Peyer's patch (tissue), 4 donors: Measurements from ENCODE around the gene BASP1. TPM values are rescaled to one million over a fixed set of nuclear protein-coding genes. Genes with fewer than 3 reads are reported as not detected.

Source experiments
- DNase-seq, 3 donors: peaks; one replicate each; pipeline ENCODE4 v3.0.0-alpha.2; 2017 to 2019
- H3K27ac ChIP-seq, 4 donors: fragments of 200-600 bp; sonication (generic); one replicate each; pipeline ENCODE4 v1.5.1; 2016 to 2019
- H3K27me3 ChIP-seq, 2 donors: fragments of 200-600 bp; sonication (generic); one replicate each; pipeline ENCODE4 v1.5.1; 2019
- H3K36me3 ChIP-seq, 3 donors: fragments of 200-600 bp; sonication (generic); one replicate each; pipeline ENCODE4 v1.5.1; 2016 to 2019
- H3K4me1 ChIP-seq, 4 donors: fragments of 200-600 bp; sonication (generic); one replicate each; pipeline ENCODE4 v1.5.1; 2016 to 2019
- H3K4me3 ChIP-seq, 4 donors: fragments of 200-600 bp; sonication (generic); 1 replicate in 3 of 4; 2 replicates in 1 of 4; pipeline ENCODE4 v1.5.1; 2016 to 2019; ENCODE audit warnings: mild to moderate bottlenecking in 1 of 4
- H3K9me3 ChIP-seq, 4 donors: fragments of 200-600 bp; sonication (generic); one replicate each; pipeline ENCODE4 v1.5.1; 2016 to 2019; ENCODE audit warnings: mild to moderate bottlenecking in 1 of 4
- POLR2A ChIP-seq, 2 donors: fragments of 450-650 bp; IDR thresholded peaks; one replicate each; pipeline ENCODE4 v1.5.1; 2017; ENCODE audit warnings: antibody characterized with exemption in 2 of 2, mild to moderate bottlenecking in 2 of 2, moderate library complexity in 2 of 2
- total RNA-seq, 4 donors: library from RNA; depleted of rRNA; stranded (reverse); fragments of >200 nt; gene quantifications; one replicate each; pipeline ENCODE4 v1.1.0, GENCODE V29; 2016
- TF ChIP-seq, protein P1 (sequence below), 6 experiments: fragments of 450-650 bp in 4 of 6; fragments of 200-600 bp in 2 of 6; sonication (generic) in 1 of 6; IDR thresholded peaks; one replicate each; pipeline ENCODE4 v1.5.1; 2017 to 2019; ENCODE audit warnings: antibody characterized with exemption in 6 of 6, mild to moderate bottlenecking in 3 of 6, moderate library complexity in 1 of 6

Gene BASP1
- total RNA-seq, 4 donors from 2014 or later = 6.7 to 39.6 (median 8.0) TPM; not detected in 1

DNA sequence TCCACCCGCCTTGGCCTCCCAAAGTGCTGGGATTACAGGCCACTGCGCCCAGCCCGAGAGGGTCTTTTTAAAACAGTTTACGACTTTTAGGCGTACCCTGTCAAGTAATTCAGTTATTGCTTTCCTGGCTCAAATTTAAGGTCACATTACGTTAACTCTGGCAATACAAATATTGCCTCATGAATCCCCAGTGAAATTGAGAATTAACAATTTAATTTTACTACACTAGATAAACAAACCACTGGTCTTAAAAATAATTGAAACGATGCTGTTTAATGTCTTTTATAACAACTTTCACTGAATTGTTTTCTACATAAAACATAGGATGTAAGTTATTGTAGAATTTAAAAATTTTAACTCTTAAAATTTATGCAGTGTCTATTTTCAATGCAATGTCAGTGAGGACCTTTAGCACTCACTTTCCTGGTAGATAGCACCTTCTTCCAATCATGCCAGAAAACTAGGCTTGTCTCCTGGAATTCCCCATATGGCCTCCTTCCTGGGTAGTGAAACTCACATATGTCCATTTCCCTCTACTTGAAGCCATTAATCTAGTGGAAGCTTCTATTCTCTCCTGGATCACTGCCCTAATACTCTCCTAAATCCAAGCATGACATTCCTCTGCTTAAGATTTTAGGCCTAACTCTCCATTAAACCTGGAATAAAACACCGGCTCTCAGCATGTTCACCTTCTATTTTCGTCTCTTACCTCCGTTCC is 13.5 kb downstream of the BASP1 start:
- TF ChIP-seq, protein P1, sequence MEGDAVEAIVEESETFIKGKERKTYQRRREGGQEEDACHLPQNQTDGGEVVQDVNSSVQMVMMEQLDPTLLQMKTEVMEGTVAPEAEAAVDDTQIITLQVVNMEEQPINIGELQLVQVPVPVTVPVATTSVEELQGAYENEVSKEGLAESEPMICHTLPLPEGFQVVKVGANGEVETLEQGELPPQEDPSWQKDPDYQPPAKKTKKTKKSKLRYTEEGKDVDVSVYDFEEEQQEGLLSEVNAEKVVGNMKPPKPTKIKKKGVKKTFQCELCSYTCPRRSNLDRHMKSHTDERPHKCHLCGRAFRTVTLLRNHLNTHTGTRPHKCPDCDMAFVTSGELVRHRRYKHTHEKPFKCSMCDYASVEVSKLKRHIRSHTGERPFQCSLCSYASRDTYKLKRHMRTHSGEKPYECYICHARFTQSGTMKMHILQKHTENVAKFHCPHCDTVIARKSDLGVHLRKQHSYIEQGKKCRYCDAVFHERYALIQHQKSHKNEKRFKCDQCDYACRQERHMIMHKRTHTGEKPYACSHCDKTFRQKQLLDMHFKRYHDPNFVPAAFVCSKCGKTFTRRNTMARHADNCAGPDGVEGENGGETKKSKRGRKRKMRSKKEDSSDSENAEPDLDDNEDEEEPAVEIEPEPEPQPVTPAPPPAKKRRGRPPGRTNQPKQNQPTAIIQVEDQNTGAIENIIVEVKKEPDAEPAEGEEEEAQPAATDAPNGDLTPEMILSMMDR (IDR thresholded peaks at IDR 0.05) = no peak
- TF ChIP-seq POLR2A (IDR thresholded peaks at IDR 0.05) = no peak
- no peaks in the 10 kb centered on the region for H3K36me3 ChIP-seq
- no peak for DNase-seq
- no peaks in the 10 kb centered on the region for H3K27me3 ChIP-seq
- H3K4me1 ChIP-seq = no peaks in the 10 kb centered on the region
- H3K27ac ChIP-seq = no peak overlapping the region
- H3K4me3 ChIP-seq = no peak overlapping the region
- no peaks in the 10 kb centered on the region for H3K9me3 ChIP-seq

DNA sequence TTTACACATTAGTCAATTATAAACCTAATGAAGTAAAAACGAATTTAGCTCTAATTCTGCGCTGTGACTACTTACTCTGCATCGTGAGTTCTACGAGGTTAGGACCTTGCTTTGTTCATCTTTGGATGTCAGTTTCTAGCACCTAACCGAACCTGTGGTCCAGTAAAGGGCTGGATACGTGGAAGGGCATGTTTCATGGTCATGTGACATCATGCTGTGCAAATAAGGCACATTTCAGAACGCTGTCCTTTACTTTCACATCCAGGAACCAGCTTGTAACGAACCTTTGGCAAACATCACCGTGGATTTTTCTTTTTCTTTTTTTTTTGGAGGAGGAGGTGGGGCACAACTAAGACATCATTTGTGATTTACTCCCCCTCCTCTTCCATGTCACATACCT is 15.0 kb downstream of the BASP1 start:
- no peak for DNase-seq
- H3K4me3 ChIP-seq = no peak overlapping the region
- H3K36me3 ChIP-seq = no peaks in the 10 kb centered on the region
- no peak overlapping the region for H3K27ac ChIP-seq
- H3K9me3 ChIP-seq = no peaks in the 10 kb centered on the region
- no peaks in the 10 kb centered on the region for H3K4me1 ChIP-seq
- TF ChIP-seq POLR2A (IDR thresholded peaks at IDR 0.05) = no peak
- TF ChIP-seq, protein P1 (IDR thresholded peaks at IDR 0.05) = no peak
- H3K27me3 ChIP-seq = no peaks in the 10 kb centered on the region

DNA sequence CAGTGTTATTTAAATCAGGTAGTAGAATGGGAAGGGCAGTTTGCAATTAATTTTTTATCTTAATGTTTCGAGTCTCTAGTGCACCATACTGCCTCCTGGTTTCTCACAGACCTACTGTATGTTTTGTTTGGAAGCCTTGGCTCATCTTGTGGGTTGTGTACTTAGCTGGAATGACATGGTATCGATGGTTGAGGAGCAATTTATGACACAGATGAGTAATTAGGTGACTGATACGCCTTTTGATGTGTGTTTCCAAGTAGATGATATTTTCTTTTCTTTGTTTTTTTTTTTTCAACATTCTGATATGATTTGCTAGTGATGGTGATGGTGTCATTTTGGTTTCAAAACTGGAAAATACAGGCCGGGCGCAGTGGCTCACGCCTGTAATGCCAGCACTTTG is 16.1 kb downstream of the BASP1 start:
- H3K4me3 ChIP-seq = no peak overlapping the region
- H3K9me3 ChIP-seq = no peaks in the 10 kb centered on the region
- no peaks in the 10 kb centered on the region for H3K36me3 ChIP-seq
- H3K27me3 ChIP-seq = no peaks in the 10 kb centered on the region
- no peak for DNase-seq
- TF ChIP-seq, protein P1 (IDR thresholded peaks at IDR 0.05) = no peak
- no peak for TF ChIP-seq POLR2A (IDR thresholded peaks at IDR 0.05)
- H3K4me1 ChIP-seq = no peaks in the 10 kb centered on the region
- no peak overlapping the region for H3K27ac ChIP-seq

DNA sequence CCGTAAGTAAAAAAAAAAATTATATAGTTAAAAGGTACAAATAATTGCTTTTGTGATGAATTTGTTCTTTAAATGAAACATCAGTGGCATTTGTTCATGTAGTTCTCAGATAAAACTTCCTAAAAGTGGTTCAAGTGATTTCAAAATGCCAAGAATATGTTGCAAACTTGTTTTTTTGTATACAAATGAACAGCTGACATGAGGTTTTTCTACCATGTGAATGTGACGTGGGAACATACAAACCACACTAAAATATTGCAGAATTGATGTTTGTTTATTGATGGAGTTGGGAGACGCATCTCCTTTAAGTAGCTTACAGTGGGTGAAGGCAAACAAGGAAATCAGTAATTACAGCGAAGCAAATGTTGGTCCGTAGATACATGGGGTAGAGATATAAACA is 16.9 kb downstream of the BASP1 start:
- H3K27me3 ChIP-seq = no peaks in the 10 kb centered on the region
- no peak overlapping the region for H3K4me3 ChIP-seq
- H3K36me3 ChIP-seq = no peaks in the 10 kb centered on the region
- no peak for DNase-seq
- no peak overlapping the region for H3K27ac ChIP-seq
- TF ChIP-seq, protein P1 (IDR thresholded peaks at IDR 0.05) = no peak
- no peak for TF ChIP-seq POLR2A (IDR thresholded peaks at IDR 0.05)
- H3K9me3 ChIP-seq = no peaks in the 10 kb centered on the region
- H3K4me1 ChIP-seq = no peaks in the 10 kb centered on the region

DNA sequence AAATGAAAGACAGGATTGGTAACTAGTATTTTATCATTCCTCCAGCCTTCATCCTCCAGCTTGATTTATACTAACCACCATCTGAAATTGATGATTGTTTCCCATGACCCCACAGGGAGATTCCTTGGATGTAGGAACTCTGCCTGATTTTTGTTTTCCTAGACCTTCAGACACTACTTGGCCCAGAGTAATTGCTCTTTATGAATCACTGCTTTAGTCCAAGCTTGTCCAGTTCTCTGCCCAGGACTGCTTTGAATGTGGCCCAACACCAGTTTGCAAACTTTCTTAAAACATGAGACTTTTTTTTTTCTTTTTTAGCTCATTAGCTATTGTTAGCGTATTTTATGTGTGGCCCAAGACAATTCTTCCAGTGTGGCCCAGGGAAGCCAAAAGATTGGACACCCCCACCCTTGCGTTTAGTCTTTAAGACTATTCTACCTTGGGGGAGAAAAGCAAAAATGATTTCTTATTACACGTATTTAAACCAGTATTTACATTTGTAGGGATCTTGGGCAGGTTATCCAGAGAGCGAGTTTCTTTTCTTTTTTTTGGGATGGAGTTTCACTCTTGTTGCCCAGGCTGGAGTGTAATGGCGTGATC is 18.4 kb downstream of the BASP1 start:
- Histone ChIP-seq H3K27me3 (no peaks in the 10 kb centered on the region), H3K4me1 (no peaks in the 10 kb centered on the region), H3K27ac (no peak overlapping the region), H3K36me3 (no peaks in the 10 kb centered on the region), H3K9me3 (no peaks in the 10 kb centered on the region), H3K4me3 (no peak overlapping the region)
- DNase-seq = no peak
- TF ChIP-seq POLR2A (IDR thresholded peaks at IDR 0.05) = no peak
- TF ChIP-seq, protein P1 (IDR thresholded peaks at IDR 0.05) = no peak
